ENCODE data around the gene COA3. TPM values are rescaled to one million over a fixed set of nuclear protein-coding genes. Genes with fewer than 3 reads are reported as not detected.

COA3 gene
- total and polyA plus RNA-seq, 2 experiments from 2014 or later, result 81.2 to 138 TPM

DNA sequence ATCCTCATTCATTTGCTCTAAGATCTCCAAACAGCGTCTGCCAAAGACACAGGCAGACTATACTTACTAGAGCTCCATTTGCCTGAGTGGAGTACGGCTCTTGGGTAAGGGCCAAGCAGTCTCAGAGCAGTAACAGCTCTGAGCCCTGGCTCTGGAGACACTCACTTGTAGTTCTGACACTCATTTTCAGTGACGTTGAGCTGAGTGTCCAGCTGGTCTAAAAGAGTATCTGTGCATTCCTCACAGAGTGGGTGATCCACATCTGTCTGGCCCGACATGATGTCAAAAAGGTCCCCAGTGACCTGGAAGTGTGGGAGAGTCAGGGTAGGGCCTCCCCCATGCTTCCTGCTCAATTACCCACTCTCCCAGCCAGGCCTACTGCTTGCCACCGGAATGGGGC, 19.9 kb upstream of the COA3 start (continued):
- TF ChIP-seq, protein P1, sequence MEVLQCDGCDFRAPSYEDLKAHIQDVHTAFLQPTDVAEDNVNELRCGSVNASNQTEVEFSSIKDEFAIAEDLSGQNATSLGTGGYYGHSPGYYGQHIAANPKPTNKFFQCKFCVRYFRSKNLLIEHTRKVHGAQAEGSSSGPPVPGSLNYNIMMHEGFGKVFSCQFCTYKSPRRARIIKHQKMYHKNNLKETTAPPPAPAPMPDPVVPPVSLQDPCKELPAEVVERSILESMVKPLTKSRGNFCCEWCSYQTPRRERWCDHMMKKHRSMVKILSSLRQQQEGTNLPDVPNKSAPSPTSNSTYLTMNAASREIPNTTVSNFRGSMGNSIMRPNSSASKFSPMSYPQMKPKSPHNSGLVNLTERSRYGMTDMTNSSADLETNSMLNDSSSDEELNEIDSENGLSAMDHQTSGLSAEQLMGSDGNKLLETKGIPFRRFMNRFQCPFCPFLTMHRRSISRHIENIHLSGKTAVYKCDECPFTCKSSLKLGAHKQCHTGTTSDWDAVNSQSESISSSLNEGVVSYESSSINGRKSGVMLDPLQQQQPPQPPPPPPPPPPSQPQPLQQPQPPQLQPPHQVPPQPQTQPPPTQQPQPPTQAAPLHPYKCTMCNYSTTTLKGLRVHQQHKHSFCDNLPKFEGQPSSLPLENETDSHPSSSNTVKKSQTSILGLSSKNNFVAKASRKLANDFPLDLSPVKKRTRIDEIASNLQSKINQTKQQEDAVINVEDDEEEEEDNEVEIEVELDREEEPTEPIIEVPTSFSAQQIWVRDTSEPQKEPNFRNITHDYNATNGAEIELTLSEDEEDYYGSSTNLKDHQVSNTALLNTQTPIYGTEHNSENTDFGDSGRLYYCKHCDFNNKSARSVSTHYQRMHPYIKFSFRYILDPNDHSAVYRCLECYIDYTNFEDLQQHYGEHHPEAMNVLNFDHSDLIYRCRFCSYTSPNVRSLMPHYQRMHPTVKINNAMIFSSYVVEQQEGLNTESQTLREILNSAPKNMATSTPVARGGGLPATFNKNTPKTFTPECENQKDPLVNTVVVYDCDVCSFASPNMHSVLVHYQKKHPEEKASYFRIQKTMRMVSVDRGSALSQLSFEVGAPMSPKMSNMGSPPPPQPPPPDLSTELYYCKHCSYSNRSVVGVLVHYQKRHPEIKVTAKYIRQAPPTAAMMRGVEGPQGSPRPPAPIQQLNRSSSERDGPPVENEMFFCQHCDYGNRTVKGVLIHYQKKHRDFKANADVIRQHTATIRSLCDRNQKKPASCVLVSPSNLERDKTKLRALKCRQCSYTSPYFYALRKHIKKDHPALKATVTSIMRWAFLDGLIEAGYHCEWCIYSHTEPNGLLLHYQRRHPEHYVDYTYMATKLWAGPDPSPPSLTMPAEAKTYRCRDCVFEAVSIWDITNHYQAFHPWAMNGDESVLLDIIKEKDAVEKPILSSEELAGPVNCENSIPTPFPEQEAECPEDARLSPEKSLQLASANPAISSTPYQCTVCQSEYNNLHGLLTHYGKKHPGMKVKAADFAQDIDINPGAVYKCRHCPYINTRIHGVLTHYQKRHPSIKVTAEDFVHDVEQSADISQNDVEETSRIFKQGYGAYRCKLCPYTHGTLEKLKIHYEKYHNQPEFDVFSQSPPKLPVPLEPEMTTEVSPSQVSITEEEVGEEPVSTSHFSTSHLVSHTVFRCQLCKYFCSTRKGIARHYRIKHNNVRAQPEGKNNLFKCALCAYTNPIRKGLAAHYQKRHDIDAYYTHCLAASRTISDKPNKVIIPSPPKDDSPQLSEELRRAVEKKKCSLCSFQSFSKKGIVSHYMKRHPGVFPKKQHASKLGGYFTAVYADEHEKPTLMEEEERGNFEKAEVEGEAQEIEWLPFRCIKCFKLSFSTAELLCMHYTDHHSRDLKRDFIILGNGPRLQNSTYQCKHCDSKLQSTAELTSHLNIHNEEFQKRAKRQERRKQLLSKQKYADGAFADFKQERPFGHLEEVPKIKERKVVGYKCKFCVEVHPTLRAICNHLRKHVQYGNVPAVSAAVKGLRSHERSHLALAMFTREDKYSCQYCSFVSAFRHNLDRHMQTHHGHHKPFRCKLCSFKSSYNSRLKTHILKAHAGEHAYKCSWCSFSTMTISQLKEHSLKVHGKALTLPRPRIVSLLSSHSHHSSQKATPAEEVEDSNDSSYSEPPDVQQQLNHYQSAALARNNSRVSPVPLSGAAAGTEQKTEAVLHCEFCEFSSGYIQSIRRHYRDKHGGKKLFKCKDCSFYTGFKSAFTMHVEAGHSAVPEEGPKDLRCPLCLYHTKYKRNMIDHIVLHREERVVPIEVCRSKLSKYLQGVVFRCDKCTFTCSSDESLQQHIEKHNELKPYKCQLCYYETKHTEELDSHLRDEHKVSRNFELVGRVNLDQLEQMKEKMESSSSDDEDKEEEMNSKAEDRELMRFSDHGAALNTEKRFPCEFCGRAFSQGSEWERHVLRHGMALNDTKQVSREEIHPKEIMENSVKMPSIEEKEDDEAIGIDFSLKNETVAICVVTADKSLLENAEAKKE (CRISPR knock-in tag; IDR thresholded peaks at IDR 0.05), result no peak
- TF ChIP-seq EZH2 (IDR thresholded peaks at IDR 0.05; ENCODE audit: low read depth, unreplicated experiment), result no peak
- TF ChIP-seq STAT1 (IDR thresholded peaks at IDR 0.05; ENCODE audit: unreplicated experiment), result no peak

DNA sequence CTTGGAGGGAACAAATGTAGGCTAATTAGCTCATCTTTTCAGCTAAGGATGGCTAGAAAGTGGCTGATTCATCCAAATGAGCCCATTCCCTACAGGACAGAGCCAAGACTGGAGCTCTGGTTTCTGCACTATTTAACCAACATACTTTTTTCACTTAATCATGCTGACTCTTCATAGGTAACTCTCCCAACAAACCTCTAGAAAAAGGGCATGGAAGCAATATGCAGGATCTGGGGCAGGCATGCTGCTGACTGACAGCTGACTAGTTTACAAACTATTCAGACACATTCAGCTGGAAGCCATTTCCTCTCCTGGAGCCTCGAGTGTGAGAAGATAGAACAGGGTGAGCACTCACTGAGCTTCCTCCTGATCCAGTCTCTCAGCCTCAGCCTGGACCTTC, 19.4 kb upstream of the COA3 start:
- no peaks in the 10 kb centered on the region for H3K27me3 ChIP-seq (ENCODE audit: insufficient read depth)
- H4K20me1 ChIP-seq (replicated peaks; ENCODE audit: insufficient read depth), result peaks cover 21% of the 10 kb centered on the region
- H3K4me3 ChIP-seq, result no peak overlapping the region
- H2AFZ ChIP-seq, result no peak overlapping the region
- no peak overlapping the region for H3K4me2 ChIP-seq
- Mint-ChIP-seq H3K36me3 (ENCODE audit: low read depth) (peaks cover 70% of the 10 kb centered on the region), H3K27me3 (ENCODE audit: insufficient read depth, low read depth, poor library complexity) (no peaks in the 10 kb centered on the region), H3K4me1 (no peaks in the 10 kb centered on the region), H3K9me3 (no peaks in the 10 kb centered on the region), H3K27ac (no peak overlapping the region), H3K4me3 (no peak overlapping the region)
- DNase-seq (ENCODE audit: low spot score) (no peak), ATAC-seq (no peak)
- H3F3A ChIP-seq (replicated peaks; ENCODE audit: low read depth), result peaks cover 2% of the 10 kb centered on the region; the same call in 1 of the 2 replicates
- H3K36me3 ChIP-seq (ENCODE audit: insufficient read depth), result peaks cover 17% of the 10 kb centered on the region
- TF ChIP-seq ZNF114 (CRISPR knock-in tag; IDR thresholded peaks at IDR 0.05) (no peak), POLR2AphosphoS5 (IDR thresholded peaks at IDR 0.05; ENCODE audit: low read depth) (no peak), CREB1 (CRISPR knock-in tag; IDR thresholded peaks at IDR 0.05; ENCODE audit: low read depth) (no peak), JUNB (IDR thresholded peaks at IDR 0.05; ENCODE audit: unreplicated experiment) (no peak), STAT1 (IDR thresholded peaks at IDR 0.05; ENCODE audit: unreplicated experiment) (no peak), EZH2 (IDR thresholded peaks at IDR 0.05; ENCODE audit: low read depth, unreplicated experiment) (no peak)
- TF ChIP-seq, protein P2, sequence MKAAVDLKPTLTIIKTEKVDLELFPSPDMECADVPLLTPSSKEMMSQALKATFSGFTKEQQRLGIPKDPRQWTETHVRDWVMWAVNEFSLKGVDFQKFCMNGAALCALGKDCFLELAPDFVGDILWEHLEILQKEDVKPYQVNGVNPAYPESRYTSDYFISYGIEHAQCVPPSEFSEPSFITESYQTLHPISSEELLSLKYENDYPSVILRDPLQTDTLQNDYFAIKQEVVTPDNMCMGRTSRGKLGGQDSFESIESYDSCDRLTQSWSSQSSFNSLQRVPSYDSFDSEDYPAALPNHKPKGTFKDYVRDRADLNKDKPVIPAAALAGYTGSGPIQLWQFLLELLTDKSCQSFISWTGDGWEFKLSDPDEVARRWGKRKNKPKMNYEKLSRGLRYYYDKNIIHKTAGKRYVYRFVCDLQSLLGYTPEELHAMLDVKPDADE (IDR thresholded peaks at IDR 0.05), result no peak
- H3K27ac ChIP-seq (ENCODE audit: low read depth), result no peak overlapping the region
- H3K4me1 ChIP-seq (ENCODE audit: insufficient read depth), result no peaks in the 10 kb centered on the region
- H3K9me2 ChIP-seq (ENCODE audit: insufficient read depth), result no peaks in the 10 kb centered on the region
- peaks cover 4% of the 10 kb centered on the region for H3K79me2 ChIP-seq (replicated peaks; ENCODE audit: insufficient read depth)

Measured in GM23338 (cell line).